AG09319 (cell line): ENCODE data around the gene FRMPD4.

ENCODE experiments used
- DNase-seq: peaks from one replicate; pipeline ENCODE4 v3.0.0-alpha.2; 2010; ENCODE audit warnings: low read depth; ENCODE audit errors: extremely low read depth
- TF ChIP-seq, protein P1 (sequence below): IDR thresholded peaks from 2 replicates; pipeline ENCODE4 v1.5.1; 2011; ENCODE audit warnings: low read depth, mild to moderate bottlenecking, inconsistent platforms, low read length, moderate library complexity

Gene FRMPD4

GRCh38 chrX:12139934-12140611 is 1.8 kb downstream of the FRMPD4 start:
- TF ChIP-seq, protein P1, sequence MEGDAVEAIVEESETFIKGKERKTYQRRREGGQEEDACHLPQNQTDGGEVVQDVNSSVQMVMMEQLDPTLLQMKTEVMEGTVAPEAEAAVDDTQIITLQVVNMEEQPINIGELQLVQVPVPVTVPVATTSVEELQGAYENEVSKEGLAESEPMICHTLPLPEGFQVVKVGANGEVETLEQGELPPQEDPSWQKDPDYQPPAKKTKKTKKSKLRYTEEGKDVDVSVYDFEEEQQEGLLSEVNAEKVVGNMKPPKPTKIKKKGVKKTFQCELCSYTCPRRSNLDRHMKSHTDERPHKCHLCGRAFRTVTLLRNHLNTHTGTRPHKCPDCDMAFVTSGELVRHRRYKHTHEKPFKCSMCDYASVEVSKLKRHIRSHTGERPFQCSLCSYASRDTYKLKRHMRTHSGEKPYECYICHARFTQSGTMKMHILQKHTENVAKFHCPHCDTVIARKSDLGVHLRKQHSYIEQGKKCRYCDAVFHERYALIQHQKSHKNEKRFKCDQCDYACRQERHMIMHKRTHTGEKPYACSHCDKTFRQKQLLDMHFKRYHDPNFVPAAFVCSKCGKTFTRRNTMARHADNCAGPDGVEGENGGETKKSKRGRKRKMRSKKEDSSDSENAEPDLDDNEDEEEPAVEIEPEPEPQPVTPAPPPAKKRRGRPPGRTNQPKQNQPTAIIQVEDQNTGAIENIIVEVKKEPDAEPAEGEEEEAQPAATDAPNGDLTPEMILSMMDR, result no peak
- no peak for DNase-seq

GRCh38 chrX:12141511-12141910 is 3.2 kb downstream of the FRMPD4 start:
- DNase-seq, result no peak

DNA sequence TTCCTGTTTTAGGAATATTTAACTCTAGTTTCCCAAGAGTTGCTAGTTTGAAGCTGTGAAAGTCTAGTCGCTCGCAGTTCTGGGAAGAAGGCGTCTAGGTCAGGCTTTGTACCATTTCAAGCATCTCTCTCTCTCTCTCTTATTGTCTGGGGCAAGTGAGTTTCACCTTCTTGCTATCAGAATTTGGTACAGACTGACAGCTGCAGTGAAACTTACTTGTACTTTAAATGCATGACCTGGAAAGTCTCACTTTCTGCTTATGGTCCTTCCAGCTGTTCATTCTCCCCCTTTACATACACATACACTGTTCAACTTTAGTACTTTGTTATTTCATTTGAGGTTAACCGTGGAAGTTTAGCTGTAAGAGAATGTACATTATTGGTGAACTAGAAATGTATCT is 4.4 kb downstream of the FRMPD4 start:
- TF ChIP-seq, protein P1, result no peak
- DNase-seq, result no peak

More at GRCh38 chrX:12141511-12141910, 3.2 kb downstream of the FRMPD4 start:
- TF ChIP-seq, protein P1, result no peak

DNA sequence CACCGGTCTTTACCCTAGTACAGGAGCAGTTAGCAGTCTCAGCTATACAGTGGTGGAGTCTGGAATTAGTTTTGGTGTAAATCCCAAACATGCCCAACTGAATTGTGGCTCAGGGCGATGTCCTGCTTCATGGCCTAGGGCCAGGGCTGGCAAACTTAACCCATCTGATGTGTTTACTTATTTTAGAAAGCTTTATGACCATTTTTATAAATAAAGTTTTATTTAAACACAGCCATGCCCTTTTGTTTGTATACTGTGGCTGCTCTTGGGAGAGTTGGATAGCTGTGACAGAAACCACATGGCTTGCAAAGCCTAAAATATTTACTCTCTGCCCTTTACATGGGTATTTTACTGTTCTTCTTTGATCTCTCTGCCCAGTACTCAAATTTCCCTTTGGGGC is 7.1 kb downstream of the FRMPD4 start:
- TF ChIP-seq, protein P1, result no peak
- DNase-seq, result no peak

- DNase-seq, result no peak
Observed at GRCh38 chrX:12149670-12150407, 11.6 kb downstream of the FRMPD4 start.

GRCh38 chrX:12153317-12153716 is 15.0 kb downstream of the FRMPD4 start:
- no peak for DNase-seq
- TF ChIP-seq, protein P1, result no peak

More at GRCh38 chrX:12149670-12150407, 11.6 kb downstream of the FRMPD4 start:
- TF ChIP-seq, protein P1, result no peak

DNA sequence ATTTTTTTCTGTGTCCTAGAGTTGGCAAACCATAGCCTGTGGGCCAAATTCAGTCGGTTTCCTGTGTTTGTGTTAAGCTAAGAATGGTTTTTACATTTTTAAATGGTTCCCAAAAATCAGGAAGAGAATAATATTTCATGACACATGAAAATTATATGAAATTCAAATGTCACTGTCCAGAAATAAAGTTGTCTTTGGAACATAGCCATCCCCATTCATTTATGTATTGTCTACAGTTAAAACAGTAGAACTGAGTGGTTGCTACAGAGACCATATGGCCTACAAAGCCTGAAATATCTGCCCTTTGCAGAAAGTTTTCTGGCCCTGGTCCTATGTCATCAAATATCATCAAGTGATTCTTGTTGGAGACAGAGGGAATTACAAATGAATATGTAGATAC is 15.5 kb downstream of the FRMPD4 start:
- no peak for DNase-seq
- TF ChIP-seq, protein P1, result no peak
